ENCODE results near the gene NUB1.

The NUB1 gene

GRCh38 chr7:151315038-151315655 is 26.5 kb upstream of the NUB1 start:
- DNase-seq = peak; percentile 86

GRCh38 chr7:151316896-151317295 is 24.7 kb upstream of the NUB1 start:
- peak; percentile 18 for DNase-seq

- no peak for DNase-seq
Measured at GRCh38 chr7:151317936-151318335, 23.7 kb upstream of the NUB1 start.

GRCh38 chr7:151319189-151319588 is 22.4 kb upstream of the NUB1 start:
- DNase-seq = no peak

GRCh38 chr7:151320263-151320845 is 21.3 kb upstream of the NUB1 start:
- DNase-seq = peak; percentile 4

- no peak for DNase-seq
Measured at GRCh38 chr7:151321341-151321740, 20.3 kb upstream of the NUB1 start.

- no peak for DNase-seq
Measured at GRCh38 chr7:151322906-151323305, 18.7 kb upstream of the NUB1 start.

- no peak for DNase-seq
Measured at GRCh38 chr7:151327022-151327421, 14.6 kb upstream of the NUB1 start.

GRCh38 chr7:151327659-151328058 is 14.0 kb upstream of the NUB1 start:
- no peak for DNase-seq

- no peak for DNase-seq
Measured at GRCh38 chr7:151330181-151330580, 11.4 kb upstream of the NUB1 start.

GRCh38 chr7:151330661-151331060 is 11.0 kb upstream of the NUB1 start:
- DNase-seq = no peak

- DNase-seq = no peak
Measured at GRCh38 chr7:151334628-151335027, 7.0 kb upstream of the NUB1 start.

- DNase-seq = no peak
Measured at GRCh38 chr7:151336027-151336708, 5.4 kb upstream of the NUB1 start.

GRCh38 chr7:151337346-151337745 is 4.3 kb upstream of the NUB1 start:
- DNase-seq = no peak

- DNase-seq = no peak
Measured at GRCh38 chr7:151338809-151339208, 2.8 kb upstream of the NUB1 start.

- no peak for DNase-seq
Measured at GRCh38 chr7:151339651-151340382, 1.8 kb upstream of the NUB1 start.

GRCh38 chr7:151340794-151341356 is 737 bp upstream of the NUB1 start:
- DNase-seq = no peak

GRCh38 chr7:151342102-151342646 is 562 bp downstream of the NUB1 start:
- DNase-seq = no peak

GRCh38 chr7:151342811-151343210 is 1.2 kb downstream of the NUB1 start:
- DNase-seq = no peak

- no peak for DNase-seq
Measured at GRCh38 chr7:151343516-151343915, 1.9 kb downstream of the NUB1 start.

GRCh38 chr7:151345576-151346469 is 4.2 kb downstream of the NUB1 start:
- DNase-seq = no peak

- no peak for DNase-seq
Measured at GRCh38 chr7:151346470-151346769, 4.8 kb downstream of the NUB1 start.

Data from stimulated activated CD8-positive, alpha-beta memory T cell treated with anti-CD3 and anti-CD28 coated beads, Interleukin-4, amount 100 ng/mL, for 48 hours (primary cell).